ENCODE data around the gene EFS.
A peak's percentile ranks its signal among the peaks of the same experiment; 100 is the strongest.

EFS gene

GRCh38 chr14:23372509-23372908, 7.5 kb upstream of the EFS start, which contains the start of gene IL25:
Gene IL25, plus strand, starts transcription at chr14:23372809.
- H3K4me3 ChIP-seq (replicated peaks in 1 of 2; ENCODE audit: low read depth in 2 of 2, low read length in 2 of 2) = no peak within 1 kb of the TSS
- TF ChIP-seq CTCF (IDR thresholded peaks at IDR 0.05; ENCODE audit: low read depth, low read length) = no peak
- no peak for DNase-seq (ENCODE audit: low read depth in 2 of 2)

GRCh38 chr14:23371865-23372264, 6.9 kb upstream of the EFS start:
- no peak for TF ChIP-seq CTCF (IDR thresholded peaks at IDR 0.05; ENCODE audit: low read depth, low read length)
- H3K4me3 ChIP-seq (replicated peaks in 1 of 2; ENCODE audit: low read depth in 2 of 2, low read length in 2 of 2) = no peak overlapping the region
- no peak for DNase-seq (ENCODE audit: low read depth in 2 of 2)

- TF ChIP-seq CTCF (IDR thresholded peaks at IDR 0.05; ENCODE audit: low read depth, low read length) = no peak
- no peak for DNase-seq (ENCODE audit: low read depth in 2 of 2)
- H3K4me3 ChIP-seq (replicated peaks in 1 of 2; ENCODE audit: low read depth in 2 of 2, low read length in 2 of 2) = no peak overlapping the region
Measured at GRCh38 chr14:23370221-23370620, 5.2 kb upstream of the EFS start.

- peak; percentile 25 to 26 for DNase-seq (ENCODE audit: low read depth in 2 of 2)
- TF ChIP-seq CTCF (IDR thresholded peaks at IDR 0.05; ENCODE audit: low read depth, low read length) = no peak
- no peak overlapping the region for H3K4me3 ChIP-seq (replicated peaks in 1 of 2; ENCODE audit: low read depth in 2 of 2, low read length in 2 of 2)
Measured at GRCh38 chr14:23366426-23366921, 1.5 kb upstream of the EFS start.

- DNase-seq (ENCODE audit: low read depth in 2 of 2) = peak in 1 of 2 donors; percentile 33
- TF ChIP-seq CTCF (IDR thresholded peaks at IDR 0.05; ENCODE audit: low read depth, low read length) = no peak
- H3K4me3 ChIP-seq (replicated peaks in 1 of 2; ENCODE audit: low read depth in 2 of 2, low read length in 2 of 2) = peak overlapping the region; percentile 24 to 36
Measured at GRCh38 chr14:23365732-23366425, 907 bp upstream of the EFS start.

GRCh38 chr14:23364164-23365035, 572 bp downstream of the EFS start:
- peak overlapping the region; percentile 19 to 48 for H3K4me3 ChIP-seq (replicated peaks in 1 of 2; ENCODE audit: low read depth in 2 of 2, low read length in 2 of 2)
- DNase-seq (ENCODE audit: low read depth in 2 of 2) = no peak

More at GRCh38 chr14:23364164-23365035, 572 bp downstream of the EFS start:
- TF ChIP-seq CTCF (IDR thresholded peaks at IDR 0.05; ENCODE audit: low read depth, low read length) = no peak

Data from cardiac fibroblast (primary cell).